HG03159 (cell line): ENCODE data around the gene WIPF1.
"Not testable (repeated sequence)": the region's sequence is repeated elsewhere in the genome, so short reads cannot be mapped to it uniquely, and the experiment has no call there.

Experiments
- ATAC-seq: cut with Tn5 transposase; IDR thresholded peaks from one replicate; pipeline ENCODE4 v1.9.1; 2021; ENCODE audit warnings: mild to moderate bottlenecking, moderate library complexity; ENCODE audit not compliant: unreplicated experiment

WIPF1 gene

GRCh38 chr2:174575124-174575776, 22.4 kb downstream of the WIPF1 start:
- ATAC-seq, result no peak

DNA sequence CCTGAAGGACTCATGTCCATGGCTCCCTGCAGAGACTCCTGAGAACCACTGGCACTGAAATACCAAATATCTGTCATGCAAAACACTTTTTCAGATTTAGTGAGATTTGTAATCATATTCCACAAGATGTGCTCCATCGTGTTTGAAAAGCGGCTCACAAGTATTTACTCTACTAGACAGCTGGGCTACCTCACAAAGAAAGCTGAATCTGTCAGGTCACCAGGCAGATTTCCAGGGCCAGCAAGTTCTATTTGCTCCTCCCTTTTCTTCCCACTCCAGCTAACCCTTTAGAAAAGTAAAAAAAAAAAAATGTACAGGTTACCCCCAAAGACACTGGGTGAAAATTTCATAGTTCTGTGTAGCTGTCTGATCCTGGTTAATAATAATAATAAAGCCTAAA, 22.9 kb downstream of the WIPF1 start:
- ATAC-seq, result no peak

DNA sequence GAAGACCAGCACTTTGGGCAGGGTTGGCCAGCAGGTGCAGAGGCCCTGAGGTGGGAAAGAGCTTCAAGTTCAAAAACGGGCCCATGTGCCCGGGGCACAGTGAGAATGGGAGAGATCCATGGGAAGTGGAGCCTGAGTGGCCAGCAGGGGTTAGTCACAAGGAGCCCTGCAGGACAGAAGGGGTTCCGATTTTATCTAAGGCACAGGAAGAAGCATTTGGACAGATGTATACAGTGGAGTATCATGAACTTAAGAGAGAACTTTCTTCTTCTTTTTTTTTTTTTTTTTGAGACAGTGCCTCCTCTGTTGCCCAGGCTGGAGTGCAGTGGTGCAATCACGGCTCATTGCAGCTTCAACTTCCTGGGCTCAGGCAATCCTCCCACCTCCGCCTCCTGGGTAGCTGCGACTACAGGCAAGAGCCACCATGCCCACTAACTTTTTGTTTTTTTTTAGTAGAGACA, 24.0 kb downstream of the WIPF1 start:
- no peak for ATAC-seq

DNA sequence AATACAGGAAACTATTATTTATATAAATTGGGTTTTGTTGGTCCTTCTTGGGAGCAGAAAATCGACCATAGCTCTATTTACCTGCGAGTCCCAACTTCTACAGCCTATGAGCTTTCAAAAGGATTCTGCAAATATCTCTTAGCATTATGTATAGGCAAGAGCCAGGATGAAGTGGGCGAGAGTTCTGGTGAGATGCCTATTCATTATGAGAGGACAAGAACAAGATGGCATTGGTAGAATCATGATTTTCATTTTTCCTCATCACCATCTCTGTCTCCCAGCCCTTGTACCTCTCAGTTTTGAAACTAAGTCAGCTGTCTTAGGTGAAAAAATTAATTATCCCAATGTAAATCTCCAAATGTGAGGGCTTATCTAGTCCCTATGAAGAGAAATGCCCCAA, 25.0 kb downstream of the WIPF1 start:
- ATAC-seq, result no peak

GRCh38 chr2:174571669-174572323, 25.8 kb downstream of the WIPF1 start:
- ATAC-seq, result no peak

DNA sequence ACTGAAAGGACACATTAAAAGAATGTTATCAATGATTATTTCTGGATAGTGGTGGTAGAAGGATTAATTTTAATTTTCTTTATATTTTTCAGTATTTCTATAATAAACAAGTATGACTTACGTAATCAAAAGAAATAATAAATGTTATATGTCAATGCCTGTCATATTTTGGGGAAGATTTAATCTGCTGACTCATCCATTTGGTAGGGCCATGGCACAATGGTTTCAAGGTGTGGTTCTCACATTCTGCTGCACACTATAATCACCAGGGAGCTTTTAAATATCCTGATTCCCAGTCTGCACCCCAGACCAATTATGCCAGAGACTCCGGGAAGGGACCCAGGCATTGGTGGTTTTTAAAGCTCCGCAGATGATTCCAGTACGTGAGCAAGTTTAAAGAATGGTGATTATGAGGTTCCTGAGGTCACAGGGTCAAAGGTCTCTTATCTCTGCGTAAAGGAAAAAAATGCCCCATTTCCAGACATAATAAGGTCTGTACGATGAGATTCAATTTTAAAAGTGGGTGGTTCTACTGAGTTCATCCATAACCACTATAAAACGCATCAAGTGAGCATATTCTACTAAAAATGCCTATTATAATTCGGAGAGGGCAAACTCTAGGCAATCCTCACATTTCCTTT, 27.2 kb downstream of the WIPF1 start:
- no peak for ATAC-seq

GRCh38 chr2:174569678-174570077, 27.9 kb downstream of the WIPF1 start:
- no peak for ATAC-seq

DNA sequence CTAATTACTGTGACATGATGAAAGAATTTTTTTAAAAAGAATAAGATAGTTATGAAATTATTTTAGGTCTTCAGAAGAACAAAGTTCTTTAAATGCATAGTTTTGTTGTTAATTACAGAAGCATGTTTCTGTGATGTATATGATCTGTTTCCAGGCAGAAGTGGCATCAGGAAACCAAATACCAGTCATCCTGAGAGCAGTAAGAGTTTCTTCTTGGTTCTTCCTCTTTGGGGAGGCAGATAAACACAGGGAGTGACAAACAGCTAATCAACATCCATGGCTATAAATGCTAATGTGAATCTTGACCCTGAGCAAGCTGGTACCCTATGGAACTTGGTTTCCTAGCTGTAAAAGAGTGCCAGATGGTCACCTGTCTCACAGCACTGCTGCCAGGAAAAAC, 29.2 kb downstream of the WIPF1 start:
- ATAC-seq, result no peak

DNA sequence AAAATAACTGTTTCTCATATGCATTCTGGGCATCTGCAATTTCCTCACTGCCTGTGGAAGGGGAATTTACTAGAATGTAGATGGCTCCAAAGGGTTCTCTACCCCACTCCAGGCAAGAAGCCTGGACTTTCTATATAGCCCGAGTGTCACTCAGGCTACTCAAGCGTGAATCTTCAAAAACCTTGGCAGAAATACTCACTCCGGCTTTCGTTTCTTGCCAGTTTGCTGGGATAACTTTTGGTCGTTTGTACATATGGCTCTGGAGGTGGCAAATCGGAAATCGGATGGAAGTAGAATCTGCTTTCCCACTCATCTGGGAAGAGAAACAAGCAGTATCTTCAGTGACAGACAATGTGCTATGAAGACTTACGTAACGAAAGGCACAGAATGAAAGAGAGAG, 30.7 kb downstream of the WIPF1 start:
- ATAC-seq, result no peak

DNA sequence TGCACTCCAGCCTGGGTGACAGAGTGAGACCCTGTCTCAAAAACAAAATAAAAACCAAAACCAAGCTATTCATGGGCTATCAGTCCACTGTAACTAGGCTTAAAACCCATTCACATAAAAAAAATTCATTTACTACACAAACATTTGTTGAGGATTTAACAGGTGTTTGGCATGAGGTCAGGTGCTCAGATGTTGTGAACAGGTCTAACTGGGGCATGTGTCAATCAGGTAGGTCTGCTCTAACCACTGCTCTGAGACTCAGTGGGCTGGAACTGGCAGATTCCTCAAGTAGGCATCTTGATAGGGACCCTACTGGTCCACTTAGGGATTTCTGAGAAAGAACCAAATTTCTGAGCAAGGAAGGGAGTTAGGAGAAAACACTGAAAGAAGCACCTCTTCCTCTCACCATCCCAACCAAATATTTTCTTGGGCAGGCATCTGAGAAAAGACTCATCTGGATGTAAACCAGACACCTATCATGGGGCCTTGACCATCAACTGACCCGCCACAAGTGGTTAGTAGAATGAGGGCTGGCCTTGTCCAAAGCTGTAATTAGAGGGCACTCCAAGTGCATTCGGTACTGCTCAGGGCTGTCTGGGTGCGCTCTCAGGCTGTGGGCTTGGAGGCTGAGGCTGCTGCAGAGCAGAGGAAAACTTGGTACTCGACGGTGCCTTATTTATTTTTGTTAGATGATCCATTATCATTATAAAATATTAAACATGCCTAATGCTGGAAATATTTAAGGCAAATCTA, 33.9 kb downstream of the WIPF1 start:
- no peak for ATAC-seq

DNA sequence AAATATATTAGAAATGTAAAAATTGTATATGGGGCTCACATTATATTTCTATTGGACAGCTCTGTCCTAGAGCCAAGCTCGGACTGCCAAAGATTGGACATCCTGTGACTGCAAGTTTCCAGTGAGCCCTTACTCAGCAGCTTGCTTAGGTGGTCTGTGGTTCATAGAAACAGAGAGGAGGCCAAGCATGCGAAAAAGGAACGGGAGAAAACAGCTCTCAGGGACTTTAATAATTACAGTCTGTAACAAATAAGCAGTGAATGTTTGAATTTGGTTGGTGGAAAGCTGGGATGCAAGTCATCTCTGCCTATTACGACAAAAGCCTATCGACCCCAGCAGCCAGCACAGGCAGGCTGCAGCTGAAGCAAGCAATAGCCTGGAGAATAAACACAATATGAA, 35.6 kb downstream of the WIPF1 start:
- ATAC-seq, result no peak

DNA sequence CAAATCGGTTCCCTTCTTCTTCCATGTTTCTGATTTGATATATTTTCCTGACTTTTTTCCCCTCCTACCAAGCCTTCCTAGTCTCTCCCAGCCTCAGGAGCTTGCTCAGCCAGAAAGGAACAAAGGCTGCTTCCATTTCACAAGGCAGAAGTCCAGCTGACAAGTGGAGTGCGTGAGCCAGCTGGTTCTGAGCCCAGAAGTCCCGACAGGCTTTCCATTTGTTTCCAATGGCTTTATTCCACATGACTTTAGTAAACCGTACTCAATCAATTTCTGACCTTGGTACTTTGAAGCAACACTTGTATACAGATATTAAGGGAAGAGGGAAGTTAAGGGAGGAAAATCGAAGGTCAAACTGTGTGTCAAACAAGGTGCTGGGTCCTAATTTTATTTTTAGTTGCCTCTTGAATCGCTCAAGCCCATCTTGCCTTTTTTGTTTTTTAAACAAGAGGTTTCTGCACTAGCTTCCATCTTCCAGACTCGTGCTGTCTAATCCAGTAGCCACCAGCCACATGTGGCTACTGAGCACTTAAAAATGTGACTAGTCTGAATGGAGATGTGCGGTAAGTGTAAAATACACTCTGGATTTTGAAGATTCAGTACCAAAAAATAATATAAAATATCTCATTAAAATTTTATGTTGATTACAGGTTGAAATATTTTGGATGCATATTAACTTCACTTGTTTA, 36.2 kb downstream of the WIPF1 start:
- ATAC-seq, result no peak

DNA sequence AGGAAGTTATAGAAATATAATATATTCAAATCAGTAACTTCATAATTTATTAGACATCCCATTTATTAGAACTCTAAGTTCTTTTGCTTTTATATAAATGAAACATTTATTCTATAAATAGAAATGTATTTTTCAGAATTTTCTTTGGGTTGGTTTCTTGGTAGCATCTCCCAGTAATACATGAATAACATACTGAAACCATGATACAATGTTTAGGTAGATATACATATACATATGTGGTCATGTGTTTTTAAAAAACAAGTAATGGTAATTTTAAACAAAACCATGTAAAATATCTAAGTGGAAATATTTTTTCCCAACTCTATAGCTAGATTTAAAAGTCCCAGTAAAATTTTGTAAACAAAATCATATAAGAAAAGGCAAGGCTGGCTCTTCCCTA, 36.9 kb downstream of the WIPF1 start:
- no peak for ATAC-seq

GRCh38 chr2:174555998-174556397, 41.6 kb downstream of the WIPF1 start:
- no peak for ATAC-seq

GRCh38 chr2:174554529-174555150, 43.0 kb downstream of the WIPF1 start:
- ATAC-seq, result no peak

DNA sequence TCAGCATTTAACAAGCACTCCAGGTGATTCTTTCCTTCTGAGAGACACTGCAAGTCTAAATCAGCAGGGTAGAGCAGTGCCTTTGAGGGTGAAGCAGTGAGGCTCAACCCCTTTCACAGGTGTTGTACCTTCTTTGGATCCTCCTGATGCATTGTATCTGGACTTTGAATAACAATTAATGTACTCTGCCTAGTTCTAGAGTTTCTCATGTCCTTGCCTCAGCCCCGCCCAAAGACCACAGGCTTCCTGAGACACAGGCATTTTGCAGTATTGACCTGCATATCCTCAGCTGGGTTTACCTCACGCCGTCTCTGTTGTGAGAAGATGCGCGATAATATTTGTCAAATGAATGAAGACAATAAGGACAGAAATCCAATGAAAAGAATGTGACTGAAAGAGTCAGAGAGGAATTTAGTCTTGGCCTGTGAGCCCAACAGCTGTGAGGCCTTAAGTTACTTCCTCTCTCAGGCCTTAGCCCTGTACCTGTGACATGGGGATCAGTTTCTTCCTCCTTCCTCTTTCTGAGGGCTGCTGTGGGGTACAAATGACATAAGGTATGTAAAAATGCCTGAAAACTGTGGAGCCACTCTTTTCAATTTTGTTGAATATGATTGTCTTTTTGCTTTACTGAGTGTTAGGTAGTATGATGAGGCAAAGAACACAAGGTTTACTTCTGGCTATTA, 43.7 kb downstream of the WIPF1 start:
- ATAC-seq, result peak; percentile 80

DNA sequence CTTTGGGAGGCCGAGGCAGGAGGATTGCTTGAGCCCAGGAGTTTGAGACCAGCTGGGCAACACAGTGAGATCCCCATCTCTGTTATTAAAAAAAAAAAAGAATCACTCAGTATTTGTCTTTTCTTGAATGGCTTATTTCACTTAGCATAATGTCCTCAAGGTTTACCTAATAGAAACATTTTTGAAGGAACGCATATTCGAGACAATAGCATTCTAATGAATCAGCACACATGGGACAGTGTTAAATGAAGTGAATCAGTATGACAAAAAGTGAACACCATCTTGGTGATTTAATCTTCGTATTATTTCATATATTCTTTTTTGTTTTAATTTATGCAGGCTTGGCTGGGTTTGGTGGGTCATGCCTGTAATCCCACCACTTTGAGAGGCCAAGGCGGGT, 44.7 kb downstream of the WIPF1 start:
- ATAC-seq, result no peak

- ATAC-seq, result no peak
These were observed 45.9 kb downstream of the WIPF1 start for GRCh38 chr2:174551697-174552096.

- not testable (repeated sequence) for ATAC-seq
These were observed 49.0 kb downstream of the WIPF1 start for GRCh38 chr2:174548646-174549045.

DNA sequence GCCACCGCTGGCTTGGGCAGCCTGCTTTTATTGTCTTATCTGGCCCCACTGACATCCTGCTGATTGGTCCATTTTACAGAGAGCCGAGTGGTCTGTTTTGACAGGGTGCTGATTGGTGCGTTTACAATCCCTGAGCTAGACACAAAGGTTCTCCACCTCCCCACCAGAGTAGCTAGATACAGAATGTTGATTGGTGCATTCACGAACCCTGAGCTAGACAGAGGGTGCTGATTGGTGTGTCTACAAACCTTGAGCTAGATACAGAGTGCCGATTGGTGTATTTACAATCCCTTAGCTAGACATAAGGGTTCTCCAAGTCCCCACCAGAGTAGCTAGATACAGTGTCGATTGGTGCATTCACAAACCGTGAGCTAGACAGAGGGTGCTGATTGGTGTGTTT, 49.6 kb downstream of the WIPF1 start:
- ATAC-seq, result not testable (repeated sequence)
